Stimulated activated CD4-positive, alpha-beta T cell treated with anti-CD3 and anti-CD28 coated beads, Interleukin-4, amount 100 ng/mL, for 48 hours (primary cell): ENCODE results near the gene SLC6A18.
"Not testable (repeated sequence)": the region's sequence is repeated elsewhere in the genome, so short reads cannot be mapped to it uniquely, and the experiment has no call there.

ENCODE experiments used
- DNase-seq, 2 donors: peaks; one replicate each; pipeline ENCODE4 v3.0.0-alpha.2; 2020; ENCODE audit warnings: low read depth in 2 of 2

Gene SLC6A18

GRCh38 chr5:1275397-1276391, 50.5 kb downstream of the SLC6A18 start:
- not testable (repeated sequence) for DNase-seq

- no peak for DNase-seq
These were observed 51.7 kb downstream of the SLC6A18 start for GRCh38 chr5:1276930-1277329.

GRCh38 chr5:1277331-1277730, 52.1 kb downstream of the SLC6A18 start:
- no peak for DNase-seq

GRCh38 chr5:1277781-1278180, 52.6 kb downstream of the SLC6A18 start:
- no peak for DNase-seq

GRCh38 chr5:1278216-1278615, 53.0 kb downstream of the SLC6A18 start:
- no peak for DNase-seq

- DNase-seq, result no peak
These were observed 53.7 kb downstream of the SLC6A18 start for GRCh38 chr5:1278656-1279442.

- no peak for DNase-seq
These were observed 54.4 kb downstream of the SLC6A18 start for GRCh38 chr5:1279443-1280151.

GRCh38 chr5:1280177-1281037, 55.2 kb downstream of the SLC6A18 start:
- no peak for DNase-seq

- no peak for DNase-seq
These were observed 56.1 kb downstream of the SLC6A18 start for GRCh38 chr5:1281038-1281882.

- DNase-seq, result no peak
These were observed 57.2 kb downstream of the SLC6A18 start for GRCh38 chr5:1282131-1282992.

- not testable (repeated sequence) for DNase-seq
These were observed 58.0 kb downstream of the SLC6A18 start for GRCh38 chr5:1282993-1283728.

GRCh38 chr5:1283729-1284041, 58.5 kb downstream of the SLC6A18 start:
- DNase-seq, result not testable (repeated sequence)

- not testable (repeated sequence) for DNase-seq
These were observed 59.3 kb downstream of the SLC6A18 start for GRCh38 chr5:1284336-1284970.

- DNase-seq, result no peak
These were observed 60.0 kb downstream of the SLC6A18 start for GRCh38 chr5:1285141-1285540.

GRCh38 chr5:1285883-1286291, 60.7 kb downstream of the SLC6A18 start:
- no peak for DNase-seq

GRCh38 chr5:1288439-1289335, 63.5 kb downstream of the SLC6A18 start:
- DNase-seq, result no peak

GRCh38 chr5:1289559-1289958, 64.4 kb downstream of the SLC6A18 start:
- not testable (repeated sequence) for DNase-seq
